Spleen (tissue), 3 donors: ENCODE results near the gene OR2T1.
"Not testable (repeated sequence)": the region's sequence is repeated elsewhere in the genome, so short reads cannot be mapped to it uniquely, and the experiment has no call there.

Experiments used
- POLR2A ChIP-seq, 3 donors: fragments of 450-650 bp; IDR thresholded peaks; one replicate each; pipeline ENCODE4 v1.5.1; 2017; ENCODE audit warnings: antibody characterized with exemption in 3 of 3, mild to moderate bottlenecking in 1 of 3
- POLR2AphosphoS5 ChIP-seq, 3 donors: sonication (generic); formaldehyde crosslinking; IDR thresholded peaks; one replicate each; pipeline ENCODE4 v1.5.1; 2017; ENCODE audit warnings: antibody characterized with exemption in 3 of 3

GRCh38 chr1:248455045-248455444 is 52.2 kb downstream of the OR2T1 start:
- not testable (repeated sequence) for TF ChIP-seq POLR2AphosphoS5, POLR2A (IDR thresholded peaks at IDR 0.05)
